HFF-Myc (cell line): ENCODE measurements around the gene NUP43.

Source experiments
- DNase-seq: peaks from one replicate; pipeline ENCODE4 v3.0.0-alpha.2; 2011; ENCODE audit warnings: low read depth; ENCODE audit errors: extremely low read depth
- H3K4me3 ChIP-seq: replicated peaks from 2 replicates; pipeline ENCODE4 v1.5.1; 2011; ENCODE audit warnings: low read depth, mild to moderate bottlenecking, control low read depth, low read length
- TF ChIP-seq, protein P1 (sequence below): IDR thresholded peaks from 2 replicates; pipeline ENCODE4 v1.5.1; 2012; ENCODE audit warnings: mild to moderate bottlenecking, low read depth, low read length, control low read depth; ENCODE audit errors: missing control alignments

Gene NUP43

DNA sequence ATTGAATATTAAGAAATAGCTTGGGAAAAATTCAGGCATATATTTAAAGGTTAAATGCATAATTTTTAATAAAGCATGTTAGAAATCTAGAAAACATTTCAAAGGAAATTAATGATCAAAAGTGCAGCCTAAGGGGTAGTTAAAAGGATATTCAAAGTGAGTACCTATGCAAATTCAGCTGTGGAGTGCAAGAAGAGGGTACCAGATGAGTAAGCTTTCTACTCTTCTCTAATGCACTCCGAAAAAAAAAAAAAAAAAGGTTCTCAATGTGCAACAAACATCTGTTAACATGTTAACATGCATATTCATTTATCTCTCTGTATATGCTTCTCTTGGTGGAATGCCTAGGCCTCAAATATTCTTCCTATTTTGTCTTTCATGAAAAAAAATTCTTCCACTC lies 65.8 kb downstream of the NUP43 start:
- TF ChIP-seq, protein P1, sequence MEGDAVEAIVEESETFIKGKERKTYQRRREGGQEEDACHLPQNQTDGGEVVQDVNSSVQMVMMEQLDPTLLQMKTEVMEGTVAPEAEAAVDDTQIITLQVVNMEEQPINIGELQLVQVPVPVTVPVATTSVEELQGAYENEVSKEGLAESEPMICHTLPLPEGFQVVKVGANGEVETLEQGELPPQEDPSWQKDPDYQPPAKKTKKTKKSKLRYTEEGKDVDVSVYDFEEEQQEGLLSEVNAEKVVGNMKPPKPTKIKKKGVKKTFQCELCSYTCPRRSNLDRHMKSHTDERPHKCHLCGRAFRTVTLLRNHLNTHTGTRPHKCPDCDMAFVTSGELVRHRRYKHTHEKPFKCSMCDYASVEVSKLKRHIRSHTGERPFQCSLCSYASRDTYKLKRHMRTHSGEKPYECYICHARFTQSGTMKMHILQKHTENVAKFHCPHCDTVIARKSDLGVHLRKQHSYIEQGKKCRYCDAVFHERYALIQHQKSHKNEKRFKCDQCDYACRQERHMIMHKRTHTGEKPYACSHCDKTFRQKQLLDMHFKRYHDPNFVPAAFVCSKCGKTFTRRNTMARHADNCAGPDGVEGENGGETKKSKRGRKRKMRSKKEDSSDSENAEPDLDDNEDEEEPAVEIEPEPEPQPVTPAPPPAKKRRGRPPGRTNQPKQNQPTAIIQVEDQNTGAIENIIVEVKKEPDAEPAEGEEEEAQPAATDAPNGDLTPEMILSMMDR: no peak
- DNase-seq: no peak
- no peak overlapping the region for H3K4me3 ChIP-seq
